B cell (primary cell): ENCODE results near the gene RTKN. TPM values are rescaled to one million over a fixed set of nuclear protein-coding genes. Genes with fewer than 3 reads are reported as not detected.

Experiments used
- ATAC-seq: fragments of 200-7000 bp; cut with Tn5 transposase; one replicate; pipeline ENCODE4 v1.10.0; 2021; ENCODE audit warnings: low read depth, mild to moderate bottlenecking, moderate number of reproducible peaks, moderate library complexity
- CTCF ChIA-PET: fragments of 350-600 bp; sonication (Branson Sonifier 250); formaldehyde crosslinking; loops from one replicate; lab custom pipeline; 2021; ENCODE audit warnings: antibody characterized with exemption, inconsistent platforms; lab: Charles Lee
- POLR2A ChIA-PET: fragments of 350-600 bp; sonication (Branson Sonifier 250); formaldehyde crosslinking; loops from one replicate; lab custom pipeline; 2021; ENCODE audit warnings: antibody characterized with exemption; lab: Charles Lee
- DNase-seq: peaks from one replicate; pipeline ENCODE4 v3.0.0; 2013
- H2AFZ ChIP-seq: 2 replicates; pipeline ENCODE4 v1.6.1; 2012; ENCODE audit warnings: mild to moderate bottlenecking, low read depth, low read length; ENCODE audit not compliant: insufficient read depth, poor library complexity, severe bottlenecking
- H3K27ac ChIP-seq, 2 donors: 1 replicate in 1 of 2; 2 replicates in 1 of 2; pipeline ENCODE4 v1.5.1; 2012 to 2013; ENCODE audit warnings: low read length in 2 of 2, mild to moderate bottlenecking in 2 of 2, moderate library complexity in 1 of 2
- H3K27me3 ChIP-seq, 4 experiments: fragments of 200-600 bp in 1 of 4; sonication (generic) in 1 of 4; replicated peaks in 1 of 4; 1 replicate in 2 of 4; 2 replicates in 2 of 4; pipeline versions ENCODE4 v1.6.1 to v1.7.0; 2013 to 2016; ENCODE audit warnings: low read length in 3 of 4, mild to moderate bottlenecking in 2 of 4, mixed read lengths in 1 of 4, moderate library complexity in 1 of 4; ENCODE audit not compliant: insufficient read depth in 4 of 4, control insufficient read depth in 3 of 4; ENCODE audit errors: control extremely low read depth in 1 of 4
- H3K36me3 ChIP-seq, 2 experiments: replicated peaks in 1 of 2; 1 replicate in 1 of 2; 2 replicates in 1 of 2; pipeline versions ENCODE4 v1.6.1 to v1.7.1; 2013; ENCODE audit warnings: low read length in 1 of 2; ENCODE audit not compliant: insufficient read depth in 2 of 2, control insufficient read depth in 1 of 2; ENCODE audit errors: control extremely low read depth in 1 of 2, extremely low read depth in 1 of 2
- H3K4me1 ChIP-seq, 2 donors: fragments of 200-600 bp in 1 of 2; sonication (generic) in 1 of 2; 1 replicate in 1 of 2; 2 replicates in 1 of 2; pipeline versions ENCODE4 v1.5.1 to v1.6.1; 2013 to 2017; ENCODE audit warnings: low read length in 2 of 2; ENCODE audit not compliant: control insufficient read depth in 2 of 2, insufficient read depth in 2 of 2
- H3K4me2 ChIP-seq: replicated peaks from 2 replicates; pipeline ENCODE3; 2012; ENCODE audit warnings: mild to moderate bottlenecking, low read depth, low read length; ENCODE audit not compliant: poor library complexity, severe bottlenecking
- H3K4me3 ChIP-seq, 5 experiments: fragments of 200-600 bp in 1 of 5; sonication (generic) in 1 of 5; 1 replicate in 3 of 5; 2 replicates in 2 of 5; pipeline versions ENCODE4 v1.5.1 to v1.7.0; 2011 to 2016; ENCODE audit warnings: low read length in 4 of 5, mild to moderate bottlenecking in 4 of 5, low read depth in 2 of 5, control low read depth in 1 of 5, moderate library complexity in 1 of 5; ENCODE audit not compliant: insufficient read depth in 1 of 5; ENCODE audit errors: control extremely low read depth in 1 of 5, extremely low read depth in 1 of 5
- H3K79me2 ChIP-seq: fragments of 200-600 bp; sonication (generic); one replicate; pipeline ENCODE4 v1.6.0; 2016; ENCODE audit warnings: low read length; ENCODE audit not compliant: control insufficient read depth, insufficient read depth
- H3K9ac ChIP-seq: fragments of 200-600 bp; sonication (generic); 2 replicates; pipeline ENCODE4 v1.6.1; 2017; ENCODE audit warnings: mild to moderate bottlenecking, low read length, moderate library complexity
- H3K9me3 ChIP-seq, 3 donors: one replicate each; pipeline versions ENCODE4 v1.6.1 to v1.7.1; 2013; ENCODE audit warnings: low read length in 2 of 3; ENCODE audit not compliant: control insufficient read depth in 2 of 3, insufficient read depth in 1 of 3; ENCODE audit errors: control extremely low read depth in 1 of 3
- H4K20me1 ChIP-seq: 2 replicates; pipeline ENCODE4 v1.6.0; 2012; ENCODE audit warnings: mild to moderate bottlenecking, low read length; ENCODE audit not compliant: insufficient read depth, control insufficient read depth, poor library complexity, severe bottlenecking
- H3K27ac Mint-ChIP-seq: one replicate; pipeline ENCODE4 v1.8.0; 2021; ENCODE audit warnings: mixed read lengths
- H3K27me3 Mint-ChIP-seq: one replicate; pipeline ENCODE4 v1.8.0; 2021; ENCODE audit warnings: mixed read lengths
- H3K4me1 Mint-ChIP-seq: one replicate; pipeline ENCODE4 v1.8.0; 2021; ENCODE audit warnings: mixed read lengths
- H3K4me3 Mint-ChIP-seq: one replicate; pipeline ENCODE4 v1.8.0; 2021; ENCODE audit warnings: mixed read lengths
- H3K9me3 Mint-ChIP-seq: one replicate; pipeline ENCODE4 v1.8.0; 2022; ENCODE audit warnings: mixed read lengths; ENCODE audit not compliant: insufficient read depth
- EZH2 ChIP-seq: IDR thresholded peaks from 2 replicates; pipeline ENCODE4 v1.6.1; 2012; ENCODE audit warnings: borderline replicate concordance, low read depth, mild to moderate bottlenecking, moderate library complexity, low read length; ENCODE audit not compliant: insufficient read depth, poor library complexity, severe bottlenecking
- WGBS: methylation state at CpG from one replicate; pipeline ENCODE4 v1.1.5; 2013; ENCODE audit warnings: missing lambda C conversion rate; ENCODE audit not compliant: insufficient coverage; 5-methylcytosine and 5-hydroxymethylcytosine counted together
- intact Hi-C: fragments of 100-400 bp; cut with micrococcal nuclease; formaldehyde crosslinking; loops from one replicate; pipeline ENCODE4 v1.10.0; 2022
- polyA plus RNA-seq: library from polyadenylated mRNA; depleted of rRNA; stranded (reverse); fragments of >200 nt; gene quantifications from 2 replicates; pipeline ENCODE4 v1.2.3, GENCODE V29; 2012
- total RNA-seq, 2 donors: library from RNA; stranded (reverse); fragments of 120-200 nt in 1 of 2; gene quantifications; 1 replicate in 1 of 2; 2 replicates in 1 of 2; pipeline versions ENCODE4 v1.2.3 to v1.2.4, GENCODE V29; 2013 to 2022
- TF ChIP-seq, protein P1 (sequence below): fragments of 200-600 bp; IDR thresholded peaks from one replicate; pipeline ENCODE4 v1.8.0; 2022; ENCODE audit warnings: antibody characterized with exemption, mild to moderate bottlenecking

Gene RTKN
- total and polyA plus RNA-seq, 2 donors (not counting 1 experiment from before 2014, with no cell fraction given) = 5.1 to 10.5 TPM

DNA sequence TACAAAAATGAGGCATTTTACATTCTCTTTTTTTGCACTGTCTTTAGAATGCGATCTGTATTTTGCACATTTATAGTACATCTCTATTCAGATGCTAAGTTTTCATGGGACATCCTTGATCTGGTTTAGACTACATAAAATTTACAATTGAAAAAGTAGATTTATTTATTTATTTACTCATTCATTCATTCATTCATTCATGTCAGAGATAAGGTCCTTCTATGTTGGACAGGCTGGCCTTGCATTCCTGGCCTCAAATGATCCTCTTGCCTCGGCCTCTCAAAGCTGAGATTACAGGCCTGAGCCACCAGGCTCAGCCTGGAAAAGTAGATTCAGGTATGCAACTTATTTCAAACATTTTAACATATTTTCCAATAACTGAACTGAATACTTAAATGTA, 45.6 kb downstream of the RTKN start:
- peaks cover 15% of the 10 kb centered on the region for H3K79me2 ChIP-seq
- H3K27me3 ChIP-seq = peaks cover 0 to 7% (median 1%) of the 10 kb centered on the region in 4 experiments
- H3K4me2 ChIP-seq = no peak overlapping the region
- H3K9me3 Mint-ChIP-seq = no peaks in the 10 kb centered on the region
- H3K36me3 ChIP-seq = no peaks in the 10 kb centered on the region
- WGBS = no CpG with 5 or more reads among the region's 2 CpGs
- TF ChIP-seq, protein P1, sequence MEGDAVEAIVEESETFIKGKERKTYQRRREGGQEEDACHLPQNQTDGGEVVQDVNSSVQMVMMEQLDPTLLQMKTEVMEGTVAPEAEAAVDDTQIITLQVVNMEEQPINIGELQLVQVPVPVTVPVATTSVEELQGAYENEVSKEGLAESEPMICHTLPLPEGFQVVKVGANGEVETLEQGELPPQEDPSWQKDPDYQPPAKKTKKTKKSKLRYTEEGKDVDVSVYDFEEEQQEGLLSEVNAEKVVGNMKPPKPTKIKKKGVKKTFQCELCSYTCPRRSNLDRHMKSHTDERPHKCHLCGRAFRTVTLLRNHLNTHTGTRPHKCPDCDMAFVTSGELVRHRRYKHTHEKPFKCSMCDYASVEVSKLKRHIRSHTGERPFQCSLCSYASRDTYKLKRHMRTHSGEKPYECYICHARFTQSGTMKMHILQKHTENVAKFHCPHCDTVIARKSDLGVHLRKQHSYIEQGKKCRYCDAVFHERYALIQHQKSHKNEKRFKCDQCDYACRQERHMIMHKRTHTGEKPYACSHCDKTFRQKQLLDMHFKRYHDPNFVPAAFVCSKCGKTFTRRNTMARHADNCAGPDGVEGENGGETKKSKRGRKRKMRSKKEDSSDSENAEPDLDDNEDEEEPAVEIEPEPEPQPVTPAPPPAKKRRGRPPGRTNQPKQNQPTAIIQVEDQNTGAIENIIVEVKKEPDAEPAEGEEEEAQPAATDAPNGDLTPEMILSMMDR = no peak
- no peak for TF ChIP-seq EZH2
- ChIA-PET POLR2A (no interaction called here), CTCF (no interaction called here)
- intact Hi-C loops = loop anchor here (10.0 kb wide), 1 partner anchor 159 kb away; the partner anchor contains the start of genes DOK1 and LOXL3
- DNase-seq (no peak), ATAC-seq (no peak)
- H3K4me1 ChIP-seq = peaks cover 4 to 8% of the 10 kb centered on the region in 2 donors
- no peaks in the 10 kb centered on the region for H3K9me3 ChIP-seq
- no peak overlapping the region for H3K27ac ChIP-seq
- H3K4me3 ChIP-seq = no peak overlapping the region
- H3K4me1 Mint-ChIP-seq = peaks cover 8% of the 10 kb centered on the region
- H3K4me3 Mint-ChIP-seq = no peak overlapping the region
- H3K9ac ChIP-seq = no peak overlapping the region
- H4K20me1 ChIP-seq = no peaks in the 10 kb centered on the region
- no peak overlapping the region for H2AFZ ChIP-seq
- peaks cover 13% of the 10 kb centered on the region for H3K27me3 Mint-ChIP-seq
- H3K27ac Mint-ChIP-seq = no peak overlapping the region

DNA sequence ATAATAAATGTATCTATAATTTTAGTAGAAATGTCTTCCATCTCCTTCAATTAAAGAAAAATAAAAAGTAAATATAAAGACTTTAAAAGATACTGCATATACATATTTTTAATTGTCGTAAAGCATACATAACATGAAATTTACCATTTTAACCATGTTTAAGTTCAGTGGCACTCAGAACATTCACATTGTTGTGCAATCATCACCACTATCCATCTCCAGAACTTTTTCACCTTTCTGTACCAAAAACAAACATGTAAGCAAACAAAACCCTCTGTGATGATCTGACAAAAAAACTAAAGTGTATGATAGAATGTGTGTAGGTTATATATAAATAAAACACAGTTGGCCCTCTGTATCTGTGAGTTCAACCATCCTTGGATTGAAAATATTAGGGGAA, 48.2 kb downstream of the RTKN start:
- ChIA-PET POLR2A (no interaction called here), CTCF (interaction anchor here (0.9 to 2.2 kb wide), 3 partner anchors 10 to 89 kb away, joined by 4 to 6 read pairs (median 4); partner anchors contain the start of genes C2orf81, CCDC142, TTC31 and WDR54)
- H3K27me3 ChIP-seq = peaks cover 0 to 7% (median 0%) of the 10 kb centered on the region in 4 experiments
- H3K9ac ChIP-seq = no peak overlapping the region
- H3K27ac ChIP-seq = no peak overlapping the region
- DNase-seq (no peak), ATAC-seq (no peak)
- Mint-ChIP-seq H3K27ac (no peak overlapping the region), H3K4me3 (no peak overlapping the region), H3K9me3 (no peaks in the 10 kb centered on the region), H3K27me3 (peaks cover 5% of the 10 kb centered on the region), H3K4me1 (peaks cover 16% of the 10 kb centered on the region)
- WGBS = 100% methylated on average over 1 of the region's 1 CpG
- H3K9me3 ChIP-seq = no peaks in the 10 kb centered on the region
- no peak overlapping the region for H3K4me3 ChIP-seq
- H3K4me1 ChIP-seq = peaks cover 18 to 24% of the 10 kb centered on the region in 2 donors
- no peaks in the 10 kb centered on the region for H3K36me3 ChIP-seq
- intact Hi-C loops = loop anchor here (5.0 to 10.0 kb wide), 3 partner anchors 141 to 194 kb away; partner anchors contain the start of genes DOK1 and LOXL3
- TF ChIP-seq, protein P1 = no peak
- TF ChIP-seq EZH2 = no peak
- peaks cover 42% of the 10 kb centered on the region for H3K79me2 ChIP-seq
- H4K20me1 ChIP-seq = peaks cover 10% of the 10 kb centered on the region
- H3K4me2 ChIP-seq = no peak overlapping the region
- H2AFZ ChIP-seq = no peak overlapping the region
